Coronary artery (tissue), 2 donors: ENCODE results near the gene MPP2.

ENCODE experiments used
- DNase-seq: peaks from one replicate; pipeline ENCODE4 v3.0.0-alpha.2; 2017; ENCODE audit warnings: low spot score
- H3K27ac ChIP-seq, 2 donors: fragments of 200-600 bp; sonication (generic); one replicate each; pipeline ENCODE4 v1.5.1; 2016 to 2019
- H3K4me3 ChIP-seq: fragments of 200-600 bp; sonication (generic); 2 replicates; pipeline ENCODE4 v1.5.1; 2016; ENCODE audit warnings: mild to moderate bottlenecking, moderate library complexity
- TF ChIP-seq, protein P1 (sequence below): fragments of 200-600 bp; sonication (generic); IDR thresholded peaks from one replicate; pipeline ENCODE4 v1.5.1; 2019; ENCODE audit warnings: antibody characterized with exemption

MPP2 gene

DNA sequence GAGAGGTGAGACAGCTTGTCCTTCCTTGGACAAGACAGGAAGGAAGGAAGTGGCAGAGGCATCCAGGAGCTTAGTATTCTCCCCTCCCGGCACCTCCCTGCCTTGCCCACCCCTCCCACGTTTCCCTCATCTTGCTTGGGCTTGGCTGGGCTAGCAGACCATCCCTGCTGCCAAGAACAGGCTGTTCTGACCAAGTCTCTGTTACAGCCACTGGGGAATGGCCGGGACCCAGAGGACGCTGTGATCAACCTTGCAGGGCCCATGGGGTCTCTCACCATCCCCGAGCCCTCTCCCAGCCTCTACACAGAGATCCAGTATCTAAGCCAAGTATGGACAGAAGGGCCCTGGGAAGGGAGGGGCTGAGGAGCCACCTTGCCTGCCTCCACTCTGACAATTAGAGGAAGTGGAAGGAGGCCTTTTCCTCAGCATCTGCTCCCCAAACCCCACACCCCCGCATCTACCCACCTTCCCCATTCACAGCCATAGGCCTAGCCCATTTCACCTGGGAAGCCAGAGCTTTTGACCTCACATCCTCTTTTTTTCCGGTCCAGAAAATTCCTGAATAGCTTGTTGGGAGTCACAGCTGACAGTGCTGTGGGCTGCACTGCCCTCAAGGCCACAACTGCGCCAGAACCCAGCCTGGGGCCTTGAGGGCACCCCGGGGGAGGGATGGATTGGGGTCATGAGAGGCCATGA, 46.3 kb downstream of the MPP2 start:
- DNase-seq: peak; percentile 72
- TF ChIP-seq, protein P1, sequence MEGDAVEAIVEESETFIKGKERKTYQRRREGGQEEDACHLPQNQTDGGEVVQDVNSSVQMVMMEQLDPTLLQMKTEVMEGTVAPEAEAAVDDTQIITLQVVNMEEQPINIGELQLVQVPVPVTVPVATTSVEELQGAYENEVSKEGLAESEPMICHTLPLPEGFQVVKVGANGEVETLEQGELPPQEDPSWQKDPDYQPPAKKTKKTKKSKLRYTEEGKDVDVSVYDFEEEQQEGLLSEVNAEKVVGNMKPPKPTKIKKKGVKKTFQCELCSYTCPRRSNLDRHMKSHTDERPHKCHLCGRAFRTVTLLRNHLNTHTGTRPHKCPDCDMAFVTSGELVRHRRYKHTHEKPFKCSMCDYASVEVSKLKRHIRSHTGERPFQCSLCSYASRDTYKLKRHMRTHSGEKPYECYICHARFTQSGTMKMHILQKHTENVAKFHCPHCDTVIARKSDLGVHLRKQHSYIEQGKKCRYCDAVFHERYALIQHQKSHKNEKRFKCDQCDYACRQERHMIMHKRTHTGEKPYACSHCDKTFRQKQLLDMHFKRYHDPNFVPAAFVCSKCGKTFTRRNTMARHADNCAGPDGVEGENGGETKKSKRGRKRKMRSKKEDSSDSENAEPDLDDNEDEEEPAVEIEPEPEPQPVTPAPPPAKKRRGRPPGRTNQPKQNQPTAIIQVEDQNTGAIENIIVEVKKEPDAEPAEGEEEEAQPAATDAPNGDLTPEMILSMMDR: no peak
- Histone ChIP-seq H3K4me3 (no peak overlapping the region), H3K27ac (peak overlapping the region; percentile 48 to 64)

DNA sequence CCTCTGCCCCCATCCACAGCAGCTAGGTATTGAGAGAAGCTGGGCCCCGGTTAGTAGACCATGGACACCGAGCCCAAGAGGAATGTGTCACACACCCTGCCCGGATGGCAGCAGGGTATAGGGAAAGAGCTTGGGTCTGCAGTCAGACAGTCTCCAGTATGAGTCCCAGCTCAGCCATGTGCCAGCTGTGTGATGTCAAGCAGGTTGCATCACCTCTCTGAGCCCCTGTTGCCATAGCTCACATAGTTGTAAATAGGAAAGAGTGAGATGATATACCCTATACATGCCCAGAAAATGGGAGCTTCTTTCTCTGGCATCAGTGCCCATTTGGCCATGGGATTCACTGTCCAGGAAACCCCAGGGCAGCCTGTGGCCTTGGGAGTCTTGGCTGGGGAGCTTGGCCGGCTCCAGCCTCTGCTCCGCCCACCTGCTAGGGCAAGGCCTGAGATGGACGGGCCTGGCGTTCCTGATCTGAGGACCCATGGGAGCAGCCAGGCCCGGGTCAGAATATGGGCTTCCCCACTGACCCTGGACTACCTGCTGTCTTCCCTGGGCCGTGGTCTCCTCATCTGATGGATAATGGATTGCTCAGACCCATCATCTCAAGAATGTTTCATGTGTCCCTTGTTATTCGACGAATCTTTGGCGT, 47.1 kb downstream of the MPP2 start:
- TF ChIP-seq, protein P1: no peak
- H3K27ac ChIP-seq: peak overlapping the region; percentile 48 to 64
- H3K4me3 ChIP-seq: no peak overlapping the region
- DNase-seq: peak; percentile 68

DNA sequence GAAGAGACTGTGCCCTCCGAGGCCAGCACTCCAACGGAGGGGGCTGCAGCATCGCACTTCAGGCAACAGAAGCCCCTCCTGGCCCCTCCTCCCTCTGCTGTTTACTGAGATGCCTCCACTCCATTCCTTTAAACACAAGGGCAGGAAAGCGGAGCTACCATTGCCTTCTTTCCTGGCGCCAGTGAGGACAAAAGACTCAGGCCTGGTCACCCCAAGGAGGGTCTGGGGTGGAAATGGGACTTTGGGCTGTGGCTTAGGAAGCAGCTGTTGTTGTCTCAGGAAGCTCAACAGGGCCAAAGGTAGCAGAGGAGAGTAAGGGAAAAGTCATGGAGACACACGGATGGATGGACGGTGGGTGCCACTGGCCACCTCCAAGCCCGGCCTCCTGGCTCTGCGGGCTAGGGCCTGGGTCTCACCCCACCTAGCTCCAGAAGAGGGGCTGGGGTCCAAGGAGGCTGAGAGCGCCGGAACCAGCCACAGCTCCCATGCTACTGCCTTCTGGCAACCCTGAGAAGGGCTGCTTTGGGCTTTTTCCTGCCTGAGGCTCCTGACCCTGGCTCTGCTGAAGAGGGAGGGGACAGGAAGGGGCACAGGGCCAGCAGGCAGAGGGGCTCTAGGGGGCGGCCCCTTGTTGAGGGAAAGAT, 49.3 kb downstream of the MPP2 start:
- Histone ChIP-seq H3K27ac (no peak overlapping the region), H3K4me3 (no peak overlapping the region)
- no peak for DNase-seq
- TF ChIP-seq, protein P1: no peak

DNA sequence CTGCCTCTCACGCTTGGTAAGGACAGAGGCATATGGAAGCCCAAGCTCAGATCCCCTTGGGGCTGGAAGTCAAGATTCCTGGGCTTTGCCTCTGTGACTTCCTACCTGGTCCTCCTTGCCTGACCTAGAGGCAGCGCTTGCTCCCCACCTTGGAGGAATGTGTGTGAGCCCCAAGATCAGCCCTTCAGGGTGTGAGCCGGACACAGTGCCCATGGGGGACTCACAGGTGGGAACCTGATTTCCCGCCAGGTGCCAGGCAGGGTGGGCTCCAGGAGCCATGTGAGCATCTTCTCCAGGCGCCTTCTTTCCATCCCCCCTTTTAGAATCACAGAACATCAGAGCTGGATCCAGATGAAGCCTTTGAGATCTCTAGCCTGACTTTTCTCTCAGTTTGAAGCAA, 50.2 kb downstream of the MPP2 start:
- no peak for DNase-seq
- TF ChIP-seq, protein P1: no peak
- H3K27ac ChIP-seq: no peak overlapping the region
- H3K4me3 ChIP-seq: no peak overlapping the region

DNA sequence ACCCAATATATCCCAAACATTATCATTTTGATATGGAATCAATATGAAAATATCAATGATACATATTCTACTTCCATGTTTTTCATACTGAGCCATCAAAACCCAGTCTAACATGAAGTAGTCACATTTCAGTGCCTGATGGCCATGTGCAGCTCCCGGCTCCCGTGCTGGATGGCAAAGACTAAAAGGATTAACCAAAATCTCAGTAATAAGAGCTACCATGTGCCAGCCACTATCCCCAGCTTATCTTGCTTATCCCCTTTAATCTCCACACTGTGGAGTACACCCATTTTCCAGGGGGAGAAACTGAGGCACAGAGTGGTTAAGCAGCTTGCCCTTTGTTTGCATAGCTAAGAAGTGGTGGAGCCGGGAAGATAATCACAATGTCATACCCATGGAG, 51.2 kb downstream of the MPP2 start:
- TF ChIP-seq, protein P1: no peak
- no peak overlapping the region for H3K27ac ChIP-seq
- H3K4me3 ChIP-seq: no peak overlapping the region
- no peak for DNase-seq

DNA sequence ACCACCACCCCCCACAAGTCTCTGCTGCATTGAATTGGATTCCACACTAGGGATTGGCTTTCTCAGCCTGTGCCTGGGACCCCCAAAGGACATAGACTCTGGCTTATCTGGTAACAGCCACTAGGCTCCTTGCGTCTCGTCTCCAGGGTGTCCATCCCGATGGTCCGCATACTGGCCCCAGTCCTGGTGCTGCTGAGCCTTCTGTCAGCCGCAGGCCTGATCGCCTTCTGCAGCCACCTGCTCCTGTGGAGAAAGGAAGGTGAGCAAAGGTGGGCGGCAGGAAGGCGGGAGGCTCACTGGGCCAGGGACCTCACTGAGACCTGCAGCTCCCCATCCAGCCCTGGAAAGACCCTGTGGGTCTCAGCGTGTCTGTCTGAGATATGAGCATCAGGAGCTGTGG, 52.3 kb downstream of the MPP2 start:
- TF ChIP-seq, protein P1: no peak
- no peak for DNase-seq
- Histone ChIP-seq H3K4me3 (no peak overlapping the region), H3K27ac (no peak overlapping the region)
